ENCODE measurements around the gene LTBP3.

Gene LTBP3

DNA sequence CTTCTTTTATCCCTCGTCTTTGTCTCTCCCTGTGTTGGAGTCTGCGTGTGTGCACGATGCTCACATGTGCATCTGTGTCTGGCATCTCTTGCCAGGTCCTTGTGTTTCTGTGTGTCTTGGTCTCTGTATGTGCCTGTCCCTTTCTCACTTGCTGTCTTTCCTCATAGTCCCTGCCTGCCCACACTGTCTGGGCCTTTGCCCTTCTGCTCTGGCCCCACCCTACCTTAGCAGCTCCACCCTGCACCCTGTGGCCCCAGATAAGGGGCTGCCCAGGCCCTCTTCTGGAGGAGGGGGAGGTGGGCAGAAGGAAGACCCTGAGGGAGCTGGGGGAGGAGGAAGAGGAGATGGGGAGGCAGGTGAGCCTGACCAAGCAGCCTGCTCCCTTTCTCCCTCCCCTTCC is 20.5 kb upstream of the LTBP3 start:
- DNase-seq (ENCODE audit: low spot score) = no peak
- TF ChIP-seq, protein P1, sequence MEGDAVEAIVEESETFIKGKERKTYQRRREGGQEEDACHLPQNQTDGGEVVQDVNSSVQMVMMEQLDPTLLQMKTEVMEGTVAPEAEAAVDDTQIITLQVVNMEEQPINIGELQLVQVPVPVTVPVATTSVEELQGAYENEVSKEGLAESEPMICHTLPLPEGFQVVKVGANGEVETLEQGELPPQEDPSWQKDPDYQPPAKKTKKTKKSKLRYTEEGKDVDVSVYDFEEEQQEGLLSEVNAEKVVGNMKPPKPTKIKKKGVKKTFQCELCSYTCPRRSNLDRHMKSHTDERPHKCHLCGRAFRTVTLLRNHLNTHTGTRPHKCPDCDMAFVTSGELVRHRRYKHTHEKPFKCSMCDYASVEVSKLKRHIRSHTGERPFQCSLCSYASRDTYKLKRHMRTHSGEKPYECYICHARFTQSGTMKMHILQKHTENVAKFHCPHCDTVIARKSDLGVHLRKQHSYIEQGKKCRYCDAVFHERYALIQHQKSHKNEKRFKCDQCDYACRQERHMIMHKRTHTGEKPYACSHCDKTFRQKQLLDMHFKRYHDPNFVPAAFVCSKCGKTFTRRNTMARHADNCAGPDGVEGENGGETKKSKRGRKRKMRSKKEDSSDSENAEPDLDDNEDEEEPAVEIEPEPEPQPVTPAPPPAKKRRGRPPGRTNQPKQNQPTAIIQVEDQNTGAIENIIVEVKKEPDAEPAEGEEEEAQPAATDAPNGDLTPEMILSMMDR (IDR thresholded peaks at IDR 0.05; ENCODE audit: extremely low read depth, missing control alignments) = no peak

DNA sequence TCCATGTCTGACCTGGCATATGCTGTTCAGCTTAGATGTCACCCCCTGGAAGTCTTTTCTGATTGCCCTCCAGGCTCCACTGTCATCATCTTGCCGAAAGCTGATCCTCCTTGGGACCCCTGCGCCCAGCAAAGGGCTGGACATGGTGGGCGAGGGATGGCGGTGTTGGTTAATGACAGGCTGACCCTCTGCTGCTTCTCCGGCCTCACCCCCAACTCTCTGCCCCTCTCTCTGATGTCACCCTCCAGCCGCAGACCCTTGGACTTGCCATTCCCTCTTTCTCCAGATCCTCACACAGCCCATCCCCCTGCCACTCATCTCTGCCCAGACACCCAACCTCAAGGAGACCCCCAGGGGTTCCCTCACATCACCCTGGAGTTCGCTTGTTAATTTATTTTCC is 20.0 kb upstream of the LTBP3 start:
- TF ChIP-seq, protein P1 (IDR thresholded peaks at IDR 0.05; ENCODE audit: extremely low read depth, missing control alignments) = no peak
- no peak for DNase-seq (ENCODE audit: low spot score)

DNA sequence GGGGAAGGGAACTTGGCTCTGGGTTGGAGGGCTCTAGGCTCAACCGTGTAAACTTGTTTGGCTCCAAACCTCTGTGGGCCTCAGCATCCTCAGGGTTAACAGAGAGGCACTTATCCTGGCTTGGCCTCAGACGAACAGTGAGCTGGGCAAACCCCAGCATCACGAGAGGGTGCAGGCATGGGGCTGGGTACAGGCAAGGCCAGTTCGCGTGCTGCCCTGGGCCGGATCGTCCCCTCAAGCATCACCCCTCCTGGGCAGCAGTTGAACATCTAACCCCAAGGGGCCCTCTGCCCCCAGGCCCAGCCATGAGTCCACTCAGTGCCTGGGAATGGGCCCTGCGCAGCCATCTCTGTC is 19.6 kb upstream of the LTBP3 start:
- TF ChIP-seq, protein P1 (IDR thresholded peaks at IDR 0.05; ENCODE audit: extremely low read depth, missing control alignments) = no peak
- DNase-seq (ENCODE audit: low spot score) = no peak

DNA sequence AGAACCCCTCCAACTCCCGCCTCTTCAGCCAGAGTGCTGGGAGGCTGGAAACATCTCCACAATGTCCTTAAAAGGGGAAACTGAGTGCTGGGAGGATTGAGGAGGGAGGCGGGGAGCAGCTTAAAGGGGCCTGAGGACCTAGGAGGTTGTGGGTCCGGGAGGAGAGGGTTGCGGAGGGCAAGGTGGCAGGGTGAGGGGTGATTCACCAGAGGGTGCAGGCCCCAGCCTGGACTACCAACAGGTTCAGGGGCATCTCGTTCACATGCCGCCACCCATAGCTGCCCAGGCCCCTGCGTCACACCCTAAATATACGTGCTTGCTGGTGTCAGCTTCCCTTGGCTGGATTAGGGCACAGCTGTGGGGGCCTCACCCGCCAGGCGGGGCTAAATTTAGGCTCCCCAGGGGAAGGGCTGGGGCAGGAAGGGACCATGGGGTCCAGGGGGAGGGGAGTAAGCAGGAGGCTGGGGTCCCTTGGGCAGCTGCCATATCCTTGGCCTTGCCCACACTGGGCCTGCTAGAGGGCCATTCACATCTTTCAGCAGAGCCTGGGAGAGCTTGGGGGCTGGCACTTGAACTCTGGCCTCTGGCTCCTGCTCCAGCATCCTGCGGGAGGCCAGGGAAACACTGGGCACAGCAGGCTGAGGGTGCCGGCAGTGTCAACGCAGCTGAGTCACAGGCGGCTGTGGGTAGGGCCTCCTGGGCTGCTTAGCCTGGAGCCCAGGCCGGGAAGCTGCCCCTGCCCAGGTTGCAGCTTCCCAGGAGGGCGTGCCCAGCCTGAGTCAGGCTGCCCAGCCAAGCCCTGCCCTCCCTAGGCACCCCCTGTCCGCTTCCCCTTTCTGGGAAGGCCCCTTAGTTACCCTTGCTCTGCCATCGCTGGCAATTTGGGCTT is 19.0 kb upstream of the LTBP3 start:
- TF ChIP-seq, protein P1 (IDR thresholded peaks at IDR 0.05; ENCODE audit: extremely low read depth, missing control alignments) = no peak
- DNase-seq (ENCODE audit: low spot score) = no peak

DNA sequence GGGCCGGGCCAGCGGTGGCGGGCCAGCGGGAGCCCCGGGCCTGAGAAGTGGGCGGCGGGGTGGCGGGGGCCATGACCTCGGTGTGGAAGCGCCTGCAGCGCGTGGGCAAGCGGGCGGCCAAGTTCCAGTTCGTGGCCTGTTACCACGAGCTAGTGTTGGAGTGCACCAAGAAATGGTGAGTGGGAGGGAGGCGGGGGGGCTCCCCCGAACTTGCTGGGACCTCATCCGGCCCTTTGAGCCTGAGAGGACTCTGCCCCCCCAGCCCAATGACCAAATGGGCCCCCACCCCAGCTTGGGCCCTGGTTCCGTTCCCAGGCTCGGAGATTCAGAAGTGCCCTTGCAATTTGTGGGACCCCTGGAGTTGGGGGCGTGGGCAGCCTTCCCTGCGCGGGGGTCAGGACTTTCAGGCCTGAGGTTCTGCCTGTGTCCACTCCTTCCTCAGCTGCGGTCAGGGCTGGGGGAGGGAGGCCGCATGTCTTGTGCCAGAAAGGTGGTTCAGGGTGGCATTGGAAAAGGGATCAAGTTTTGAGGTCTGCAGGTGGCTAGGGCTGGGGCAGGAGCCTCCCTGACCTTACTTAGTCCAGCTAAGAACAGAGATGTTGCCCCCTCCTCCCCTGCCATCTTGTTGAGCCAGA is 18.2 kb upstream of the LTBP3 start:
- DNase-seq (ENCODE audit: low spot score) = peak; percentile 61
- TF ChIP-seq, protein P1 (IDR thresholded peaks at IDR 0.05; ENCODE audit: extremely low read depth, missing control alignments) = no peak

DNA sequence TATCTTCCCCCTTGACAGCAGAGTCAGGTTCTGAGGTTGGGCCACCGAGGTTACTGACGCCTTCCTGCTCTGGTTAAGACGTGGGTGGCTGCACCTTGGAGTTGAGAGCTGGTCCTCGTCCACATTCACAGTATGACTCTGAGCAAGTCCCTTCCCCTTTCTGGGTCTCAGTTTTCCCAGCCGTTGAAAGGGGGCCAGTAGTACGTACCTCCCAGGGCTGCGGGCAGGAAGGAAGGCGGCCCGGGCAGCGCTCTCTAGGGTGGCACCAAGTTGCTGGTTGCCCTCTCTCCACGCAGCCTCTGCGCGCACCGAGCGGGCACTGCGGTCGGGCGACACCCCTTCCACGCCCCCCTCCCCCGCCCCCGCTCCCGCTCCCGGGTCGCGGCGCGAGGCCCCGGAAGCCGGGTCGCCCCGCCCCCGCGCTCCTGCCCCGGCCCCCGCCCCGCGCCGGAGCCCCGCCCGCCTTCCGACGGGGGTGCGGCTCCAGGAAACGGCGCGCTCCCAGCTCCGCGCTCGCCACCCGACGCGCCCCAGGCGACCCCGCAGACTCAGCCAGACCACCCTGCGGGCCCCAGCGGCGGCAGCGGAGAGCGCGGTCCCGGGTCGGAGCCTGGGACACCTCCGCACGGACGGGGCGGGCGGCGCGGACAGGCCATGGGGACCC is 17.5 kb upstream of the LTBP3 start, which contains the start of gene EHBP1L1:
Gene EHBP1L1, plus strand, starts transcription at position 486 of the 664 bp plus-strand sequence. CDS start 250 bp downstream, outside the sequence.
- peak; percentile 97 for DNase-seq (ENCODE audit: low spot score)
- TF ChIP-seq, protein P1 (IDR thresholded peaks at IDR 0.05; ENCODE audit: extremely low read depth, missing control alignments) = no peak

All from GM20000 (cell line).